NT2/D1 (cell line): Measurements from ENCODE around the gene RPL39.
"Not testable (repeated sequence)": the region's sequence is repeated elsewhere in the genome, so short reads cannot be mapped to it uniquely, and the experiment has no call there.

Experiments used
- DNase-seq: peaks from one replicate; pipeline ENCODE4 v3.0.0-alpha.2; 2011; ENCODE audit warnings: low read depth, low spot score
- H3K27me3 ChIP-seq: 2 replicates; pipeline ENCODE4 v1.6.0; 2011; ENCODE audit warnings: mild to moderate bottlenecking; ENCODE audit not compliant: insufficient read length, insufficient read depth
- H3K36me3 ChIP-seq: 2 replicates; pipeline ENCODE4 v1.6.1; 2011; ENCODE audit warnings: mild to moderate bottlenecking, low read length, mixed read lengths; ENCODE audit not compliant: insufficient read depth, insufficient read length
- H3K4me1 ChIP-seq: 2 replicates; pipeline ENCODE4 v1.5.1; 2011; ENCODE audit not compliant: insufficient read depth, insufficient read length
- H3K4me3 ChIP-seq: 2 replicates; pipeline ENCODE4 v1.5.1; 2011; ENCODE audit warnings: low read depth; ENCODE audit not compliant: insufficient read length
- H3K9ac ChIP-seq: 2 replicates; pipeline ENCODE4 v1.6.0; 2011; ENCODE audit warnings: low read depth; ENCODE audit not compliant: insufficient read length
- H3K9me3 ChIP-seq: 2 replicates; pipeline ENCODE4 v1.5.1; 2011; ENCODE audit warnings: mild to moderate bottlenecking, low read length; ENCODE audit not compliant: insufficient read depth
- SUZ12 ChIP-seq: IDR thresholded peaks from 2 replicates; pipeline ENCODE4 v1.6.1; 2011; ENCODE audit not compliant: insufficient read length, insufficient read depth; ENCODE audit errors: extremely low read depth
- YY1 ChIP-seq: IDR thresholded peaks from 2 replicates; pipeline ENCODE4 v1.6.1; 2011; ENCODE audit not compliant: insufficient read length, insufficient read depth
- ZNF274 ChIP-seq: IDR thresholded peaks from 2 replicates; pipeline ENCODE4 v1.6.1; 2011; ENCODE audit warnings: mild to moderate bottlenecking, low read depth, low read length

Gene RPL39

GRCh38 chrX:119791437-119792231, at the start of gene RPL39:
RPL39 (minus strand) TSS chrX:119791630; CDS start chrX:119791576, 54 bp downstream.
- Histone ChIP-seq H3K4me3 (peak within 1 kb of the TSS; percentile 76), H3K4me1 (no peaks in the 10 kb centered on the region), H3K36me3 (peaks cover 45% of the 10 kb centered on the region), H3K9ac (peak within 1 kb of the TSS; percentile 93), H3K9me3 (no peaks in the 10 kb centered on the region), H3K27me3 (no peaks in the 10 kb centered on the region)
- peak; percentile 77 for DNase-seq
- TF ChIP-seq YY1: no peak
- no peak for TF ChIP-seq ZNF274
- no peak for TF ChIP-seq SUZ12

GRCh38 chrX:119833905-119834304, 42.5 kb upstream of the RPL39 start:
- no peak for TF ChIP-seq SUZ12
- no peak for TF ChIP-seq YY1
- TF ChIP-seq ZNF274: no peak

GRCh38 chrX:119828446-119828845, 37.0 kb upstream of the RPL39 start:
- Histone ChIP-seq H3K36me3 (peaks cover 45% of the 10 kb centered on the region), H3K4me3 (no peak overlapping the region), H3K9ac (no peak overlapping the region), H3K4me1 (no peaks in the 10 kb centered on the region), H3K9me3 (no peaks in the 10 kb centered on the region), H3K27me3 (no peaks in the 10 kb centered on the region)
- no peak for DNase-seq
- no peak for TF ChIP-seq YY1
- TF ChIP-seq ZNF274: no peak
- no peak for TF ChIP-seq SUZ12

More at GRCh38 chrX:119833905-119834304, 42.5 kb upstream of the RPL39 start:
- no peaks in the 10 kb centered on the region for H3K9me3 ChIP-seq
- no peak overlapping the region for H3K4me3 ChIP-seq
- no peak overlapping the region for H3K9ac ChIP-seq
- no peak for DNase-seq
- no peaks in the 10 kb centered on the region for H3K4me1 ChIP-seq
- no peaks in the 10 kb centered on the region for H3K27me3 ChIP-seq
- peaks cover 77% of the 10 kb centered on the region for H3K36me3 ChIP-seq

- no peaks in the 10 kb centered on the region for H3K9me3 ChIP-seq
- no peaks in the 10 kb centered on the region for H3K4me1 ChIP-seq
- H3K36me3 ChIP-seq: peaks cover 27% of the 10 kb centered on the region
- H3K27me3 ChIP-seq: no peaks in the 10 kb centered on the region
- H3K4me3 ChIP-seq: no peak overlapping the region
- DNase-seq: no peak
- no peak overlapping the region for H3K9ac ChIP-seq
- TF ChIP-seq YY1 (no peak), ZNF274 (no peak), SUZ12 (no peak)
Observed at GRCh38 chrX:119826399-119826959, 35.0 kb upstream of the RPL39 start.

- H3K9me3 ChIP-seq, H3K4me1 ChIP-seq, DNase-seq, H3K4me3 ChIP-seq, H3K36me3 ChIP-seq, H3K9ac ChIP-seq, H3K27me3 ChIP-seq: not testable (repeated sequence)
Observed at GRCh38 chrX:119824221-119824620, 32.8 kb upstream of the RPL39 start.

GRCh38 chrX:119821703-119822102, 30.3 kb upstream of the RPL39 start:
- not testable (repeated sequence) for H3K27me3 ChIP-seq, H3K4me1 ChIP-seq, H3K36me3 ChIP-seq, DNase-seq, H3K4me3 ChIP-seq, H3K9ac ChIP-seq, H3K9me3 ChIP-seq

GRCh38 chrX:119817130-119817690, 25.8 kb upstream of the RPL39 start:
- Histone ChIP-seq H3K4me3 (no peak overlapping the region), H3K4me1 (no peaks in the 10 kb centered on the region), H3K27me3 (no peaks in the 10 kb centered on the region), H3K36me3 (no peaks in the 10 kb centered on the region), H3K9me3 (no peaks in the 10 kb centered on the region), H3K9ac (no peak overlapping the region)
- TF ChIP-seq ZNF274 (no peak), YY1 (no peak), SUZ12 (no peak)
- DNase-seq: no peak
